IMR-90 (cell line): ENCODE data around the gene EGFL8. TPM values are rescaled to one million over a fixed set of nuclear protein-coding genes. Genes with fewer than 3 reads are reported as not detected.

Experiments used
- ATAC-seq: fragments of 200-7000 bp; cut with Tn5 transposase; 2 replicates; pipeline ENCODE4 v1.9.1; 2020; ENCODE audit warnings: low read depth, mild to moderate bottlenecking, moderate library complexity
- BruUV-seq: library from RNA; stranded (reverse); fragments of 400-500 nt; replicated peaks from 2 replicates; lab custom pipeline; 2021; lab: Mats Ljungman, UMichigan
- CTCF ChIA-PET: fragments of 300-600 bp; formaldehyde crosslinking; extraction: SDS; loops from one replicate; lab custom pipeline; 2021; ENCODE audit warnings: antibody characterized with exemption; lab: Yijun Ruan, JAX
- POLR2A ChIA-PET: fragments of 300-600 bp; sonication (Branson Sonifier 250); formaldehyde crosslinking; loops from one replicate; lab custom pipeline; 2022; ENCODE audit warnings: antibody characterized with exemption; ENCODE audit not compliant: unreplicated experiment; lab: Charles Lee
- DNase-seq: peaks from one replicate; pipeline ENCODE4 v3.0.0; 2013
- H2AFZ ChIP-seq: replicated peaks from 2 replicates; pipeline ENCODE3; 2013; ENCODE audit warnings: low read length, mild to moderate bottlenecking; ENCODE audit not compliant: poor library complexity
- H2AK5ac ChIP-seq: 2 replicates; pipeline ENCODE4 v1.6.1; 2013; ENCODE audit warnings: low read depth, low read length, inconsistent platforms
- H2AK9ac ChIP-seq: replicated peaks from 2 replicates; pipeline ENCODE3; 2013; ENCODE audit warnings: mild to moderate bottlenecking, low read depth, low read length, moderate library complexity; ENCODE audit not compliant: poor library complexity
- H2BK120ac ChIP-seq: 2 replicates; pipeline ENCODE4 v1.6.1; 2013; ENCODE audit warnings: low read depth, low read length, inconsistent platforms
- H2BK15ac ChIP-seq: 3 replicates; pipeline ENCODE4 v1.6.1; 2013; ENCODE audit warnings: low read depth, low read length, inconsistent platforms
- H2BK20ac ChIP-seq: 2 replicates; pipeline ENCODE4 v1.6.1; 2013; ENCODE audit warnings: low read depth, mild to moderate bottlenecking, inconsistent platforms, low read length, moderate library complexity
- H2BK5ac ChIP-seq: 2 replicates; pipeline ENCODE4 v1.6.1; 2013; ENCODE audit warnings: mild to moderate bottlenecking, low read depth, low read length, inconsistent platforms; ENCODE audit not compliant: poor library complexity, severe bottlenecking
- H3K14ac ChIP-seq: replicated peaks from 2 replicates; pipeline ENCODE4 v1.6.1; 2013; ENCODE audit warnings: low read depth, low read length, inconsistent platforms
- H3K18ac ChIP-seq: 2 replicates; pipeline ENCODE4 v1.6.1; 2013; ENCODE audit warnings: low read depth, low read length, control low read depth
- H3K23ac ChIP-seq: 2 replicates; pipeline ENCODE4 v1.6.1; 2013; ENCODE audit warnings: low read depth, low read length, inconsistent platforms
- H3K27ac ChIP-seq: 2 replicates; pipeline ENCODE4 v1.5.1; 2013; ENCODE audit warnings: mild to moderate bottlenecking, control low read depth, low read length; ENCODE audit not compliant: insufficient read depth
- H3K27me3 ChIP-seq: 2 replicates; pipeline ENCODE4 v1.6.1; 2013; ENCODE audit warnings: low read length; ENCODE audit not compliant: control insufficient read depth, insufficient read depth
- H3K36me3 ChIP-seq: 2 replicates; pipeline ENCODE4 v1.6.1; 2013; ENCODE audit warnings: low read length, mixed read lengths; ENCODE audit not compliant: control insufficient read depth, insufficient read depth
- H3K4ac ChIP-seq: 2 replicates; pipeline ENCODE4 v1.6.1; 2013; ENCODE audit warnings: low read depth, low read length, inconsistent platforms
- H3K4me1 ChIP-seq: 2 replicates; pipeline ENCODE4 v1.6.1; 2013; ENCODE audit warnings: low read length, mixed read lengths; ENCODE audit not compliant: control insufficient read depth, insufficient read depth
- H3K4me2 ChIP-seq: 2 replicates; pipeline ENCODE4 v1.6.1; 2013; ENCODE audit warnings: low read depth, mild to moderate bottlenecking, control low read depth, low read length, moderate library complexity
- H3K4me3 ChIP-seq: 2 replicates; pipeline ENCODE4 v1.5.1; 2013; ENCODE audit warnings: low read depth, mild to moderate bottlenecking, control low read depth, low read length, moderate library complexity; ENCODE audit not compliant: insufficient read depth
- H3K56ac ChIP-seq: 2 replicates; pipeline ENCODE4 v1.6.1; 2013; ENCODE audit warnings: low read length, inconsistent platforms; ENCODE audit not compliant: insufficient read depth; ENCODE audit errors: extremely low read depth
- H3K79me1 ChIP-seq, 2 experiments: 2 replicates each; pipeline ENCODE4 v1.6.1; 2013; ENCODE audit warnings: low read length in 2 of 2, inconsistent platforms in 1 of 2, low read depth in 1 of 2
- H3K9ac ChIP-seq: 2 replicates; pipeline ENCODE4 v1.6.1; 2013; ENCODE audit warnings: low read depth, low read length, control low read depth
- H3K9me1 ChIP-seq: 2 replicates; pipeline ENCODE4 v1.6.1; 2013; ENCODE audit warnings: low read length, inconsistent platforms; ENCODE audit not compliant: insufficient read depth
- H3K9me3 ChIP-seq: 2 replicates; pipeline ENCODE4 v1.6.1; 2013; ENCODE audit warnings: low read length; ENCODE audit not compliant: control insufficient read depth, insufficient read depth
- H4K20me1 ChIP-seq: 2 replicates; pipeline ENCODE4 v1.6.1; 2013; ENCODE audit warnings: low read length, inconsistent platforms; ENCODE audit not compliant: insufficient read depth
- H4K5ac ChIP-seq: 2 replicates; pipeline ENCODE4 v1.6.1; 2013; ENCODE audit warnings: mild to moderate bottlenecking, low read depth, low read length, control low read depth
- H4K8ac ChIP-seq, 2 experiments: 2 replicates each; pipeline ENCODE4 v1.6.1; 2013; ENCODE audit warnings: low read depth in 2 of 2, low read length in 2 of 2, control low read depth in 1 of 2, inconsistent platforms in 1 of 2
- H4K91ac ChIP-seq: 2 replicates; pipeline ENCODE4 v1.6.1; 2013; ENCODE audit warnings: low read depth, low read length, inconsistent platforms; ENCODE audit not compliant: insufficient read depth
- BHLHE40 ChIP-seq: fragments of 150-350 bp; IDR thresholded peaks from 2 replicates; pipeline ENCODE4 v1.6.1; 2016; ENCODE audit warnings: mild to moderate bottlenecking, low read depth, low read length
- CHD1 ChIP-seq: IDR thresholded peaks from 2 replicates; pipeline ENCODE4 v1.6.1; 2012; ENCODE audit warnings: low read depth, low read length, improper control_type of control experiment
- MAZ ChIP-seq: IDR thresholded peaks from 2 replicates; pipeline ENCODE4 v1.6.1; 2012; ENCODE audit warnings: low read depth, mild to moderate bottlenecking, low read length, improper control_type of control experiment, moderate library complexity, borderline replicate concordance
- MXI1 ChIP-seq: IDR thresholded peaks from 2 replicates; pipeline ENCODE4 v1.6.1; 2012; ENCODE audit warnings: low read depth, mild to moderate bottlenecking, low read length, moderate library complexity, borderline replicate concordance
- RAD21 ChIP-seq: IDR thresholded peaks from 2 replicates; pipeline ENCODE4 v1.6.1; 2012; ENCODE audit warnings: low read length, improper control_type of control experiment
- RFX5 ChIP-seq: IDR thresholded peaks from 2 replicates; pipeline ENCODE4 v1.8.0; 2012; ENCODE audit warnings: low read depth, mild to moderate bottlenecking, low read length, moderate library complexity
- WGBS, 2 experiments: methylation state at CpG; one replicate each; pipeline versions ENCODE4 v1.1.5 to v1.1.7; 2013; ENCODE audit warnings: missing lambda C conversion rate in 2 of 2; ENCODE audit not compliant: insufficient read length in 1 of 2; ENCODE audit errors: extremely low coverage in 2 of 2; 5-methylcytosine and 5-hydroxymethylcytosine counted together
- dilution Hi-C: fragments of 300-500 bp; cut with HindIII; formaldehyde crosslinking; loops from one replicate; pipeline ENCODE4 v1.14.3; 2018; ENCODE audit warnings: low sequenced_read_pairs; ENCODE audit not compliant: unreplicated experiment
- in situ Hi-C: fragments of 300-500 bp; cut with MboI; formaldehyde crosslinking; loops from 3 replicates; pipeline ENCODE4 v1.14.3; 2019; ENCODE audit warnings: low sequenced_read_pairs, inconsistent platforms, mixed read lengths
- intact Hi-C: fragments of 100-400 bp; cut with micrococcal nuclease; formaldehyde crosslinking; loops from 2 replicates; pipeline ENCODE4 v1.10.0; 2022
- polyA plus RNA-seq, 3 experiments: library from polyadenylated mRNA; depleted of rRNA; stranded (reverse); fragments of >200 nt; gene quantifications; 2 replicates each; pipeline ENCODE4 v1.2.3, GENCODE V29; 2012; ENCODE audit warnings: low replicate concordance in 1 of 3
- total RNA-seq: library from RNA; depleted of rRNA; stranded (reverse); fragments of >200 nt; gene quantifications from 2 replicates; pipeline ENCODE4 v1.2.3, GENCODE V29; 2012
- TF ChIP-seq, protein P1 (sequence below): fragments of 150-350 bp; IDR thresholded peaks from 2 replicates; pipeline ENCODE4 v1.6.1; 2017; ENCODE audit warnings: mild to moderate bottlenecking, antibody characterized with exemption, low read length, low read depth

Gene EGFL8
- total and polyA plus RNA-seq, 2 of the 4 experiments (the other 2 are of a cell fraction): 0.18 to 4.7 TPM

DNA sequence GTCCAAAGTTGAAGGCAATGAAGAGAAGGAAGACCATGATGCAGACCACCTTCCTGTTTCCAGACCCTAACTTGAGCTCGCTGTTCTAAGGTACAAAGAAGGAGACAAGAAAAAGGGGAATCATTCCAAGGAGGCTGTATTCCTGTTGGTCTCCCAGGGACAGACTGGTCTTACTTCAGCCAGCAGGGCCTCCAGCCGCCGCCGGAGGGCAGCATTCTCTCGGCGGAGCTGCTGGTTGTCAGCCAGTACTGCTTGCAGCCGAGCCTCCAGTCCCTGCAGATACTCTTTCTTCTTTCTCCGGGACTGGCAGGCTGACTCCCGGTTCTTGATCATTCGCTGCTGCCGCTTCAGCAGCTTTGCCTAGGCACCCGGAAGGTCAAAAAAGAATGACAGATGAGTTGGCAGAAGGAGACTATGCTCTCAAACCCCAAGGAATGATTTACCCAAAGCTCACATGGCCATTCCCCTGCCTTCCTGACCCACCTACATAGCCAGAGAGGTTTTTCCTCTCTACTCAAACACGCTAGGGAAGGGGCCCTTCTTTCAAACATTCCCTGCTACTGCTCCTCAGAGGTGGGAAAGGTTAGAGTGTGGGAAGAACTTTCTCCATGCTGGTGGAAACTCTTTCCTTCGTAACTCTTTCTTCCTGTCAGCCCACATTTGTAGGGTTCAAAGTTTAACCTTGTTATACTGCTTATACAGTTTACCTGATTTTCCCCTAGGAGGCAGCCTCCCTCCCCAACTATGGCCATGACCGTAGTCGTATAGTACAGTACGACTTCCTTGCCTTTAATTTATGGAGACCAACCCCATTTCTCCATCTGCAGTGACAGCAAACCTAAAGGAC is 45.4 kb upstream of the EGFL8 start (continued):
- 0 out of 2 replicates have a peak, but pooled peaks have one; percentile 45 for TF ChIP-seq CHD1
- TF ChIP-seq MXI1: no peak
- no peak for TF ChIP-seq RFX5
- peak; percentile 98 for TF ChIP-seq RAD21

DNA sequence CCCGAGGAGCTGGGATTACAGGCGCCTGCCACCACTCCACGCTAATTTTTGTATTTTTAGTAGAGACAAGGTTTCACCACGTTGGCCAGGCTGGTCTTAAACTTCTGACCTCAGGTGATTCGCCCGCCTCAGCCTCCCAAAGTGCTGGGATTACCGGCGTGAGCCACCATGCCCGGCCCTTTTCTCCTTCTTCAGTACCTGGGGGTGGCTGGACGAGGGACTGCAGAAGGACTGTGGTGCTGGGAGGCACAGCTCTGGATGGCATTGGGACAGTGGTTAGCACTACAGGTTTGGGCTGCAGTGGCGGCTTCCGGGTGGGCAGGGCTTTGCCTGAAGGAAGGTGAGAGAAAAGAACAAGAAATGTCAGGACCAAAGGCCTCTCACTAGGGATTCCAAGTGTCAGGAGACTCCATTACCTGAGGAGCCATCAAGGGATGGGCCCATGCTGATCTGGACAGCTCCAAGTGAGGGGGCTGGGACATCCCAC is 43.8 kb upstream of the EGFL8 start:
- Histone ChIP-seq H3K36me3 (peaks cover 43% of the 10 kb centered on the region), H3K4me1 (peaks cover 3% of the 10 kb centered on the region; the same call in 1 of the 2 replicates), H3K23ac (no peak overlapping the region), H4K91ac (no peak overlapping the region), H3K27ac (no peak overlapping the region), H2AK9ac (no peak overlapping the region), H3K9me3 (no peaks in the 10 kb centered on the region), H4K8ac (no peak overlapping the region), H4K20me1 (no peaks in the 10 kb centered on the region; the same call in 1 of the 2 replicates), H3K14ac (no peak overlapping the region), H2BK20ac (no peak overlapping the region), H2AFZ (no peak overlapping the region), H2BK15ac (no peak overlapping the region), H3K18ac (no peak overlapping the region), H3K4me3 (no peak overlapping the region), H2BK5ac (no peak overlapping the region), H3K4me2 (no peak overlapping the region), H3K27me3 (no peaks in the 10 kb centered on the region), H3K79me1 (peaks cover 0 to 16% of the 10 kb centered on the region in 2 experiments; a peak in 2 of 4 replicates), H3K56ac (no peak overlapping the region), H2BK120ac (no peak overlapping the region), H3K9me1 (no peaks in the 10 kb centered on the region; the same call in 1 of the 2 replicates), H4K5ac (no peak overlapping the region), H3K4ac (no peak overlapping the region), H3K9ac (no peak overlapping the region), H2AK5ac (no peak overlapping the region)
- ATAC-seq: no peak
- in situ Hi-C loops (no loop called here), dilution Hi-C loops (no loop called here), intact Hi-C loops (no loop called here)
- CTCF ChIA-PET: no interaction called here
- no TSS peak for BruUV-seq
- WGBS, 2 experiments: 93% methylated on average over 3 of the region's 12 CpGs; no CpG with 5 or more reads in 1 of the 2 experiments
- no peak for DNase-seq
- TF ChIP-seq BHLHE40 (no peak), MAZ (no peak), MXI1 (no peak)
- TF ChIP-seq, protein P1, sequence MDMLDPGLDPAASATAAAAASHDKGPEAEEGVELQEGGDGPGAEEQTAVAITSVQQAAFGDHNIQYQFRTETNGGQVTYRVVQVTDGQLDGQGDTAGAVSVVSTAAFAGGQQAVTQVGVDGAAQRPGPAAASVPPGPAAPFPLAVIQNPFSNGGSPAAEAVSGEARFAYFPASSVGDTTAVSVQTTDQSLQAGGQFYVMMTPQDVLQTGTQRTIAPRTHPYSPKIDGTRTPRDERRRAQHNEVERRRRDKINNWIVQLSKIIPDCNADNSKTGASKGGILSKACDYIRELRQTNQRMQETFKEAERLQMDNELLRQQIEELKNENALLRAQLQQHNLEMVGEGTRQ: no peak
- POLR2A ChIA-PET: no interaction called here
